Stimulated activated CD8-positive, alpha-beta memory T cell treated with anti-CD3 and anti-CD28 coated beads, Interleukin-4, amount 100 ng/mL, for 4 hours (primary cell): Measurements from ENCODE around the gene NRDE2.
A peak's percentile ranks its signal among the peaks of the same experiment; 100 is the strongest.
"Not testable (repeated sequence)": the region's sequence is repeated elsewhere in the genome, so short reads cannot be mapped to it uniquely, and the experiment has no call there.

Experiments used
- DNase-seq, 2 donors: peaks; one replicate each; pipeline ENCODE4 v3.0.0-alpha.2; 2020; ENCODE audit warnings: low read depth in 2 of 2, low spot score in 1 of 2

The NRDE2 gene

DNA sequence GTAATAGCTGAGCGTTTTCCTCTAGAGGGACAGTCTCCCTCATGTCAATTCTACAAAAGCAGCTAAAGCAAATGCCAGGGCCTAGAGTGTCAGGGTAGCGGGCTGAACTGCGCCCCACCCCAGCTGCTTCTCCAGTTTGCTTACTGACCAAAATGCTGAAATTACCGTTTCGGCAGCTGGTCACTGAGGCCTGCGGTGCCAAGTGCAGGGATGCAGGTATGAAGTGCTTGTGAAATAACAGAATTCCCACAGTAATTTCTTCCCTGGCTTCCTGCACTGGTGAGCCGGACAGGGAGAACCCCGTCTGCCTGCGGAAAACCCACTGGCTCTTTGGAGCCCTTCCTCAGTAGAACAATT, 56.3 kb downstream of the NRDE2 start:
- no peak for DNase-seq

DNA sequence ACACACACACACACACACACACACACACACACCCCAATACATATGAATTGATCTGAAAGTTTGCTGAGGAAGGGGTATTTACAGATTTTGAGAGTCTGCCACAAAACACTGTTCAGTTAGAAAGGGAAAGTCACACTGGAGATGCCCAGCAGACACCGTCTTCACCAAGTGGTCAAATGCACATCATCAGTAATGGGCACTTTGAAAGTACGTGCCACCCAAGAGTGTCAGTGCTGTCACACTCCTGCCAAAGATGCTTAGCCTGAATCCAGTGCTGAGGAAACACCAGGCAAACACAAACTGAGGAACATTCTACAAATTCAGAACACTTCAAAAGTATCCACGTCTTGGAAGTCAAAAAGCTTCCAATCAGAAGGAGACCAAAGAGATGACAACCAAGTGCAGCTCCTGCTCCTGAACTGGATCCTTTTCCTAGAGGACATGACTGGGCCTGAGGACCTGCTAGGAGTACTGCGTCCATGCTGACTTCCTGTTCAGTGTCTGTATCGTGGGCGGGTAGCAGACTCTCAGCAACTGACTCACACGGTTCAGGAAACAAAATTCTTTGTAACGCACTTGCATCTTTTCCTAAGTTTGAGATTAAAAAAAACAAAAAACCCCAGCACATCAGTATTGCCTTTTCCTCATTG, 56.8 kb downstream of the NRDE2 start:
- DNase-seq = no peak

DNA sequence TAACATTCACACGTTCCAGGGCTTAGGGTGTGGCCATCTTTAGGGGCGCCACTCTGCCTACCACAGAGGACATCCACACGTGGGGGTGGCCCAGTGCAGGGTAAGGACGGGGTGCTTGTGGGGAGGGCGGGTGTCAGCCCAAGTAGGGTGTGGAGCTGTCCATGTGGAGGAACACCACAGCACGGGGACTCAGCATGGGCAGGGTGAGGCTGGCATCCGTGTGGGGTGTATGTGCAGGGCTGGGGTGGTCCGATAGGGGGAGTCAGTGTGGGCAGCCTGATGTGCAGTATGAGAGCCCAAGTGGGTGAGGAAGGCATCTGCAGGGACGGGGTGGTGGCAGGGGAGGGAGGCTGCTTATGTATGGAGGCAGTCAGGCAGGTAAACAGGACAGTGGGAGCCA, 57.7 kb downstream of the NRDE2 start:
- no peak for DNase-seq

DNA sequence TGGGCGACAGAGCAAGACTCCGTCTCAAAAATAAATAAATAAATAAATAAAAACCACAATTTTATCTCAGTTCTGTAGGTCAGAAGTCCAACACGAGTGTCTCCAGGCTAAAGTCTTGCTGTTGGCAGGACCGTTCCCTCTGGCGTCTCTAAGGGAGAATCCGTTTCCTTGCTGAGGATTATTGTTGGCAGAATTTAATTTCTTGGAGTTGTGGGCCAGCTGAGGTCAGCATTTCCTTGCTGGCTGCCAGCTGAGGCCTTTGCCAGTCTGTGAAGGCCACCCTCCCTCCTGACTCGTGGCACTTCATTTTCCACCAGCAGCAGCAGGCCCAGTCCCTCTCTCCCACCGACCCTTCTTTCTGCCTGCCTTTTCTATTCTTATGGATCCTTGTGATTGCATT, 58.2 kb downstream of the NRDE2 start:
- DNase-seq = no peak

DNA sequence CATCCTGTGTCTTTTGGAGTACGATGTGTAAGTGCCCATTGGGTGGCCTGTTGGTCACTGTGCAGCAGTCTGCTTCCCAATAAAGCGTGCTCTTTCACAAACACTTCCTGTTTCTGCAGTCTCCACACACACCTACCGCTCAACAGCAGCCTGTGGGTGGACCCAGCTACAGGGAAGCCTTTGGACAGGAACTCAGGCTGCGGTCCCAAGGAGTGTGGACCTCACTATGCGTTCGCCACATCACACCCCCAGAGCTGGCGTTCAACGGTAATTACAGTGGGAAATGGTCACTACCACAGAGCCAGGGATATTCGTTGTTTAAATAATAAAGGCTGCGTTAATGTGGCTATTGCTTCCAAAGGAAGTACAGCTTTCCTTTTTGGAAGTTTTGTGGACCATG, 59.2 kb downstream of the NRDE2 start:
- no peak for DNase-seq

DNA sequence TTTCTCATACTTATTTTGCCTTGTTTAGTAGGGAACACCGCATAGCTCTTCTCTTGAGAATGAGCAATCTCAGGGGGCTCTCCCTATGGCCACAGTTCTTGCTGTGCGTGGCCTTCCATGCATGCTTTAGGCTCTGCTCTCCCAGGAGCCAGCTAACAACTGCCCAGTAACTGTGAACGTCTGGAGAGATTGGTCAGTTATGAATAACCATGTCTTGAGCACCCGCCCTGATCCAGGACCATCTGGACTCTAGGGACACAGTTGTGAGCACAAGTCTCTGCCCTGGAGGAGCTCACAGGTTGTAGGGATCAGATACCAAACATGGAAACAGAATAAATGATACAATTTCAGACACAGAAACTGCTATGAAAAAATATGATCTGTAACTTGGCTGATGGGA, 63.3 kb downstream of the NRDE2 start:
- DNase-seq = no peak

DNA sequence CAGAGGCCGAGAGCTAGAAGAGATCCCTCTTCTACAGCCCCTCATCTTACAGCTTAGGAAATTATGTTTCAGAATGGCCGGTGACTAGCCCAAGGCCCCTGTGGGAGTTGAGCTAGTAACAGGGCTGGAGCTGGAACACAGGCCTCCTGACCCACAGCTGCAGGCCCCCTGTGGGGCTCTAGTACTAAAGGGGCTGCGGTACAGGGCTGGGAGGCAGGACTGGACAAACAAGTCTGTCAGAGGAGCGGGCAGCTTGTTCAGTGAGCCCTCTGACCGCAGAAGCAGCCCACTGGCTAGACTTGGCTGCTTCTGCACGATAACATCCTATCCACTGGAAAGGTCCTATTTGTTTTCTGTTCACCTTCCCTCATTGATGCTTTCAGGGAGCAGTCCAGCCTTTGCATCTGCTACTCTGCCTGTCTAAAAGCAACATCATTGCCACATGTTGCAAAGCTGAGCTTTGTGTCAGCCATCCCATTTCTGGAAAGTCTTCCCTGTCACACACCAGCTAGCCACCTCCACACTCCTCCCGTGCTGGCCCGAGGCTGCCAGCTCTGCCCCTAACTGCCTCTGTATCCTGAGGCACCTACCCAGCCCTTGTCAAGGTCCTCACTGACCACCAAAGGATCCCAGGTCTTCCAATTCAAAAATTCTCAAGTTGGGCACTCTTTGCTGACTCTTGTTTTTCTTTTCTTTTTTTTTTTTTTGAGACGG, 65.1 kb downstream of the NRDE2 start:
- DNase-seq = no peak

DNA sequence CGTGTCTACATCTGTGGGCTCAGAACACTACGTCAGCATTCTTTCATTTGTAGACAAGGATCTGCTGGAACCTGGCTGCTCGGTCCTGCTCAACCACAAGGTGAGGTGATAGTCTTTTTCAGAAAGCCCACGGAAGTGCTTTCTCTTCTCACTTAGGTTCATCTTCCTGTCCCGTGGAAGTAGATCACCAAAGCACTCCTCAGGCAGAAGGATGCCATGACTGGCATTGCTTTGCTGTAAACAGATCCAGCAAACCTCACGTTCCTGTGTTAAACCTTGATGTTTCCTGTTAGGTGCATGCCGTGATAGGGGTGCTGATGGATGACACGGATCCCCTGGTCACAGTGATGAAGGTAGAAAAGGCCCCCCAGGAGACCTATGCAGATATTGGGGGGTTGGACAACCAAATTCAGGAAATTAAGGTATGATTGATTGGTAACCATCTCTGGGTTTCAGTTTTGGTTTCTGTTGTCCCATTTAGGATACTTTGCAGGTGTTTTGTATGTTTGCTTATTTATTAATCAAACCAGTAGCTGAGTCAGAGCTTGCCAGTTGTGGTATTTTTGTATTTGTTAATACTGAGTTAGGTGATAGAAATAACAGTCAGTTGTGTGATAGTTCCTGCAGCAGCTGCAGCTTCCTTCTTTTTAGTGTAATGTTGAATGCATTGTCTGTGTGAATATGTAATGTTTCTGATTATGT, 67.8 kb downstream of the NRDE2 start:
- no peak for DNase-seq

DNA sequence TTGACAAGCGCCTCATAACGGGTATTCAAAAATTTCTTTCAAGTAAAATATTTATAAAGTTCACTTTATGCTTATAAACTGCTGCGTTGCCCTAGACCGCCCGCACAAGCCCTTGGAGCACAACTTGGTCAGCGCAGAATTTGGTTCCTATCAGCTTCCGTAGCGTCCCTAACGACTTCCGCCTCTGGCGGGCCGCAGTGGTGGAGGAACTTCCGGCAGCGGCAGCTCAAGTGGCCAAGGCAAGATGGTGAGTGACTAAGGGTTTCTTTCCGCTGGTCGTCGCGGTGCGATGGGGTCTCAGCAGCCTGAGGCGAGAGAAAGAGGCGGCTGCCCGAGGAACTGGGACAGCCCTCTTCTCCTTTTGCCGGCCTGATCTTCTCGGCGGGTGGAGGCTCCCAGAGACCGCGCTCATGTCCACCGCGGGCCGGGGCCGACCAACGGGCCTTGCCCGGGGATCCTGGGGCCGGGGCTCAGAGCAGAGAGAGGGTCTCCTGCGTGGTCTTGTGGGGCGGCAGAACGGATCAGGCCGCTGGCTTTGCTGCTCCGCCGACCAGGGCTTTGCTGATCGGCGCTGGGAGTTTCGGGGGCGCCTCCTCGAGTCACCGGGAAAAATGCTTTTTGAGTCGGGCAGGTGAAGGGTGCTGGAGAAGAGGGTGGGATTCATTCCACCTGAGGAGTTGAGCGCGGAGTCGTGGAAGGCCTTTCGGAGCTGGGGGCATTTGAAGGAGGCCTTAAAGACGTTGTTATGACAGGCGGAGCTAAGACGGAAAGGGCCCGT, 75.2 kb downstream of the NRDE2 start, which contains the start of gene PSMC1:
PSMC1 (plus strand) TSS at position 200 of the 778 bp plus-strand sequence; CDS start at position 245, 45 bp downstream.
- peak; percentile 68 to 77 for DNase-seq

DNA sequence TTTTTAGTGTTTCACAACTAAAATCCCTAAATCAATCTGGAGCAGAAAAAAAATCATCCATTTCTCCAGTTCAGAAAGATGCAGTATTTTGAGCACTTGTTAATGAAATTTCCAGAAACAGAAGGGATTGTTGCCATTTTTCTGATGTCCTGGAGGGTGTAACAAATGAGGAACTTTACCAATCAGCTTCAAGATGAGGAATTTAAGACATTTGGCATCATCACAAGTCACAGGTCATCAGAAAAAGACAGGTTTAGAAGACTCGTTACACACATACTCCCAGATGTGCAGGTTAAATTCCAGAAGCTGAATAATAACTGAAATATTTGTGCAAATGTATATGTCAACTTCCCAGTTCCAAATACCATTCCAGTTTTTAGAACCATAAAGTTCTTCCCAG, 75.9 kb downstream of the NRDE2 start:
- DNase-seq = no peak

DNA sequence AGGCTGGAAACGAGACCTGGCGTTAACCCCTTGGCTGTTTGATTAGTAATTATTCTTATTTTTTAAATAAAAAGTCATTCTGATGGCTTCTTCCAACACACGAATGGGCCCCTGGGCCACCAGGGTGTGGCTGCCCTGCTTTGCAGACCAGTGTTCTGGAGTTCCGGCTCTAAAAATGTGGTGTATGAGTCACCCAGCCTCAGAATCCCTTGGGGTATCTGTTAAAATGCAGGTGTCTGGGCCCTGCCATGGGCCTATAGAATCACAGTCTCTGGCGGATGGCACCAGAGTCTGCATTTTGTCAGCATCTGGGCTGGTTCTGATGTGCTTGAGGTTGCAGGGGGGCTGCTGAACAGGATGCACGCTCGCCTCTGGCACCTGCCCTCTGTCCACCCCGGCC, 77.9 kb downstream of the NRDE2 start:
- DNase-seq = no peak

DNA sequence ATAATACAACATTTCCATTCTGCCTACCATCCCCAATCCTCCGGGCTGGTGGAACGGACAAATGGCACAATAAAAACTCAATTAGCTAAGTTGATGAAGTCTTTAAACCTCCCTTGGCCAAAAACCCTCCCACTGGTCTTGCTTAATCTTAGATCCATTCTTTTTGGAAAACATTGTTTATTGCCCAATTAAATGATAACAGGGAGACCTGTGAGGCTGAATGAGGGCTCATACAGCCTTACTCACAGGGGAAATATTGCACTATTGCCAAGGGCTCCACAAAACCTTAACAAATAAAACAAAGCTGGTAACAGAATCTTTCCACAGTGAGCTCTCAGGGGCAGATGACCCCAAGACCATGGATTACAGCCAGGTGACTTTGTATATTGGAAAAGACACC, 83.1 kb downstream of the NRDE2 start:
- no peak for DNase-seq

DNA sequence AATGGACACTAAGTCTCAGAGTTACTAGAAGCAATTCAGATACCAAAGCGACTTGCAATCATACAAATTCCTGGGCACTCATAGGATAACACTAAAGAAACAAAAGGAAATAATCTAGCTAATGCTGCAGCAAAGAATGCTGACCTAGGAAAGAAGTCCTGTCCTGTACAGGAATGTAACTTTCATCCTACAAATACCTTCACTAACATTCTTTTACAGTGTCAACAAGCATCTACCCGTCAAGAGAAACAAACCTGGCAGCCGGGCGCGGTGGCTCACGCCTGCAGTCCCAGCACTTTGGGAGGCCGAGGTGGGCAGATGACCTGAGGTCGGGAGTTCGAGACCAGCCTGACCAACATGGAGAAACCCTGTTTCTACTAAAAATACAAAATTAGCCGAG, 84.3 kb downstream of the NRDE2 start:
- DNase-seq = not testable (repeated sequence)

DNA sequence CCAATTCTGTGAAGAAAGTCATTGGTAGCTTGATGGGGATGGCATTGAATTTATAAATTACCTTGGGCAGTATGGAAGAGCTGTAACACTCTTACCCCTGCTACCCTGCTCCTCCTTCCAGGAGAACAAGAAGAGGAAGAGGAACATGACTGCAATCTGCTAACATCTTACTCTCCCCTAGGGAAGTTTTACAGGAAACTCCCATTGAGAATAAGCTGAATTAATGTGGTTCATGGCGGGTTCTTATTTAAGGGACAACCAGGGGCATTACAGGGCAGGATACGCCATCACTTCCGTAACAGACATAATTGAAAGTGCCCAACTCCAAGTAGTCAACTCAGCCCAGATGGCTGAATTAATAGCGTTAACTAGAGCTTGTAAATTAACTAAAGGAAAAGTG, 84.8 kb downstream of the NRDE2 start:
- DNase-seq = no peak

DNA sequence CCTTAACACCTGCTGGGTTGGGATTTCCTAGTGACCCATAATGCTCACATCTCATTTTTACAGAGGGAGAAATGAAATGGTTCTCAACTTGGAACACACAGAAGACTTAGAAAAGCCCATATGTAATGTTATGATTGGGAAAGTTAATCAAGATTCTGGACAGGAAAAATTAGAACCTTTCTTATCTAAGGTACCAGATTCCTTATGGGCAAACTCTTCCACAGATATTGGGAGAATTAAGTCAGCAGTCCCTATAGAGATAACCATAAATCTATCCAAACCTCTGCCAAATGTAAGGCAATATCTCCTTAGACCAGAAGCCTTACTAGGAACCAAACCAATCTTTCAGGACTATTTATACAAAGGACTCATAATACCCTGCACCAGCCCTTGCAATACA, 89.3 kb downstream of the NRDE2 start:
- DNase-seq = no peak

DNA sequence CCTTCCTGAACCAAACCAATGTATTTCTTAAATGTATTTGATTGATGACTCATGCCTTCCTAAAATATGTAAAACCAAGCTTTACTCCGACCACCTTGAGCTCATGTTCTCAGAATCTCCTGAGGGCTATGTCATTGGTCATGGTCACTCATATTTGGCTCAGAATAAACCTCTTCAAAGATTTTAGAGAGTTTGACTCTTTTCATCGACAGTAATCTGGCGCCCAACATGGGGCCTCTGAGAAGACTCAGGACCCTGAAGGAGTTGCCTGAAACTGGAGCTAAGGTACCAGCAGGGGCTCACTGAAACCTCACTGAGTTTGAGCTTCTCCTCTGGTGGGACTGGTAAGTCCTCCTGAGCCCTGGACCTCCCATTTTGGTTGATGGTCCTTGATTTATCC, 92.6 kb downstream of the NRDE2 start:
- DNase-seq = no peak

DNA sequence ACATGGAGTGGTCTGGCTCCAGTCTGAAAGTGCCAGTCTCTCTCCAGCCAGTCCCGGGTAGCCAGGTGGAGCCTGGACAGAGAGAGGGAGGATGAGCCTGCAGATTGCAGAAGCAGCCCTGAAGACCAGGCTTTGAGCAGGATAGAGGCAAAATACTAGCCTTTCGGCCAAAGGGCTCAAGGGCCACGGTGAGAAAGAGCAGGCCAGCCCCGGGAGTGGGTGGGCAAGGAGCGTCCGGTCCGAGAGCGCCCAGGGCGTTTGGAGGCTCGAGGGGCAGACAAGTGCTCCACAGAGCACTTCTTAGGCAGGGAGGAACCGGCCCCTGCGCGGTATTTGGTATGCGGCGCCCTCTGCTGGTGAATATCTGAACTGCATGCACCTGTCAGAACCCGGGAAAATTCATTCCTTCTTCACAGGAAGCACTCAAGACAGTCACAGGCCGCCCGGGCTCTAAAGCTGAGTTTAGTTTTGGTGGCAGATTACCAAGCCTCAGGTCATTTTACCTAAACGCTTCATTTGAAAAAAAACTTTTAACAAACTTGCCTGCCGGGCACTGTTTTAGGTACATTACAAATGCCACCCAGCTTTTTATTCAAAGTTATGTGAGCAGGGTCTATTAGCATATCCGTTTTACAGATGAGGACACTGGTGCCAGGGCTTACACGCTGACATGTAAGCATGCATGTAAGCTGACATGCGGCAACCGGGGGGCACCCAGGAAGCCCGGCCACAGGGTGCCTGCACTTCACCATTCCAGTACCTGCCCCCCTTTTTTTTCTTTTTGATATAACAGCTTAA, 96.4 kb downstream of the NRDE2 start:
- DNase-seq = peak; percentile 21 to 38

DNA sequence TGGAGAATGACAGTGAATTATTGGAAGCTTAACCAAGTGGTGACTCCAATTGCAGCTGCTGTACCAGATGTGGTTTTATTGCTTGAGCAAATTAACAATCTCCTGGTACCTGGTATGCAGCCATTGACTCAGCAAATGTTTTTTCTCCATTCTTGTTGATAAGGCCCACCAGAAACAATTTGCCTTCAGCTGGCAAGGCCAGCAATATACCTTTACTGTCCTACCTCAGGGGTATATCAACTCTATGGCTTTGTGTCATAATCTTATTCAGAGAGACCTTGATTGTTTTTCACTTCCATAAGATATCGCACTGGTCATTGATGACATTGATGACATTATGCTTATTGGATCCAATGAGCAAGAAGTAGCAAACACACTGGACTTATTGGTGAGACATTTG, 101.8 kb downstream of the NRDE2 start:
- not testable (repeated sequence) for DNase-seq

DNA sequence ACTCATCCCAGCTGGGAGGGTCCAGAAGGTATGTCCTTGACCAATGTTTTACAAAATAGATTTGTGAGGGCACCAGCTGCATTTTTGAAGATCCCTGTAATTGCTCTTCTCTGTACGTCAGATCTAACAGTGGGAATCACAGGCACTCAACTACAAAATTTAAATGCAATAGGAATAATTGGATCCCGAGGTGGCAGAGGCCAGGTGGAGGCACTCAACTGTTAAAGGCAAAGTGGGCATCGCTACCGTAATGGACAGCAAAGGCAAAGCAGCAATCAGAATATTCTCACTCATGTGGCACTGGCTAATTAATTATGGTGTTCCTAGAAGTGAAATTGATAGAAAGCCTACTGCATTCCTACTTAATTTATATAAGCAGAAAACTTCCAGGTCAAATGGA, 103.3 kb downstream of the NRDE2 start:
- DNase-seq = no peak
